Astrocyte (in vitro differentiated cells and primary cell): ENCODE data around the gene SLC66A2.

Experiments
- EZH2 ChIP-seq: IDR thresholded peaks from 2 replicates; pipeline ENCODE4 v1.6.1; 2012; ENCODE audit warnings: mild to moderate bottlenecking, low read length, inconsistent platforms; ENCODE audit not compliant: insufficient read depth
- TF ChIP-seq, protein P1 (sequence below): IDR thresholded peaks from 2 replicates; pipeline ENCODE4 v1.5.1; 2011; ENCODE audit warnings: low read depth, mild to moderate bottlenecking, inconsistent platforms, low read length, moderate library complexity; ENCODE audit not compliant: insufficient read depth

GRCh38 chr18:79870301-79871025, 81.0 kb downstream of the SLC66A2 start:
- TF ChIP-seq, protein P1, sequence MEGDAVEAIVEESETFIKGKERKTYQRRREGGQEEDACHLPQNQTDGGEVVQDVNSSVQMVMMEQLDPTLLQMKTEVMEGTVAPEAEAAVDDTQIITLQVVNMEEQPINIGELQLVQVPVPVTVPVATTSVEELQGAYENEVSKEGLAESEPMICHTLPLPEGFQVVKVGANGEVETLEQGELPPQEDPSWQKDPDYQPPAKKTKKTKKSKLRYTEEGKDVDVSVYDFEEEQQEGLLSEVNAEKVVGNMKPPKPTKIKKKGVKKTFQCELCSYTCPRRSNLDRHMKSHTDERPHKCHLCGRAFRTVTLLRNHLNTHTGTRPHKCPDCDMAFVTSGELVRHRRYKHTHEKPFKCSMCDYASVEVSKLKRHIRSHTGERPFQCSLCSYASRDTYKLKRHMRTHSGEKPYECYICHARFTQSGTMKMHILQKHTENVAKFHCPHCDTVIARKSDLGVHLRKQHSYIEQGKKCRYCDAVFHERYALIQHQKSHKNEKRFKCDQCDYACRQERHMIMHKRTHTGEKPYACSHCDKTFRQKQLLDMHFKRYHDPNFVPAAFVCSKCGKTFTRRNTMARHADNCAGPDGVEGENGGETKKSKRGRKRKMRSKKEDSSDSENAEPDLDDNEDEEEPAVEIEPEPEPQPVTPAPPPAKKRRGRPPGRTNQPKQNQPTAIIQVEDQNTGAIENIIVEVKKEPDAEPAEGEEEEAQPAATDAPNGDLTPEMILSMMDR: no peak
- TF ChIP-seq EZH2: no peak
